Parathyroid adenoma (tissue), 2 donors: ENCODE data around the gene DCAF15.
A peak's percentile ranks its signal among the peaks of the same experiment; 100 is the strongest.

Experiments
- H2AFZ ChIP-seq: fragments of 300-600 bp; sonication (generic); one replicate; pipeline ENCODE4 v1.7.0; 2017; ENCODE audit warnings: antibody characterized with exemption, mild to moderate bottlenecking
- H3K27ac ChIP-seq: fragments of 300-600 bp; sonication (generic); one replicate; pipeline ENCODE4 v1.7.0; 2017
- H3K27me3 ChIP-seq: fragments of 300-600 bp; sonication (generic); one replicate; pipeline ENCODE4 v1.7.0; 2017; ENCODE audit warnings: low read length; ENCODE audit not compliant: control insufficient read depth, insufficient read depth
- H3K36me3 ChIP-seq: fragments of 300-600 bp; sonication (generic); one replicate; pipeline ENCODE4 v1.7.0; 2017; ENCODE audit warnings: low read length; ENCODE audit not compliant: control insufficient read depth, insufficient read depth
- H3K4me1 ChIP-seq: fragments of 300-600 bp; sonication (generic); one replicate; pipeline ENCODE4 v1.7.0; 2017; ENCODE audit warnings: control low read depth
- H3K4me2 ChIP-seq: fragments of 300-600 bp; sonication (generic); one replicate; pipeline ENCODE4 v1.7.0; 2017; ENCODE audit warnings: low read length
- H3K4me3 ChIP-seq: fragments of 300-600 bp; sonication (generic); one replicate; pipeline ENCODE4 v1.7.0; 2017; ENCODE audit warnings: low read depth, low read length
- H3K79me2 ChIP-seq: fragments of 300-600 bp; sonication (generic); one replicate; pipeline ENCODE4 v1.7.0; 2017; ENCODE audit warnings: control low read depth
- H3K9ac ChIP-seq: fragments of 300-600 bp; sonication (generic); one replicate; pipeline ENCODE4 v1.7.0; 2017; ENCODE audit warnings: mild to moderate bottlenecking
- H3K9me3 ChIP-seq: fragments of 300-600 bp; sonication (generic); one replicate; pipeline ENCODE4 v1.7.0; 2017; ENCODE audit warnings: low read length; ENCODE audit not compliant: control insufficient read depth
- TF ChIP-seq, protein P1 (sequence below): fragments of 300-600 bp; sonication (generic); IDR thresholded peaks from one replicate; pipeline ENCODE4 v1.7.0; 2017; ENCODE audit warnings: antibody characterized with exemption, mild to moderate bottlenecking
- donor health status: primary hyperparathyroidism.

DCAF15 gene

DNA sequence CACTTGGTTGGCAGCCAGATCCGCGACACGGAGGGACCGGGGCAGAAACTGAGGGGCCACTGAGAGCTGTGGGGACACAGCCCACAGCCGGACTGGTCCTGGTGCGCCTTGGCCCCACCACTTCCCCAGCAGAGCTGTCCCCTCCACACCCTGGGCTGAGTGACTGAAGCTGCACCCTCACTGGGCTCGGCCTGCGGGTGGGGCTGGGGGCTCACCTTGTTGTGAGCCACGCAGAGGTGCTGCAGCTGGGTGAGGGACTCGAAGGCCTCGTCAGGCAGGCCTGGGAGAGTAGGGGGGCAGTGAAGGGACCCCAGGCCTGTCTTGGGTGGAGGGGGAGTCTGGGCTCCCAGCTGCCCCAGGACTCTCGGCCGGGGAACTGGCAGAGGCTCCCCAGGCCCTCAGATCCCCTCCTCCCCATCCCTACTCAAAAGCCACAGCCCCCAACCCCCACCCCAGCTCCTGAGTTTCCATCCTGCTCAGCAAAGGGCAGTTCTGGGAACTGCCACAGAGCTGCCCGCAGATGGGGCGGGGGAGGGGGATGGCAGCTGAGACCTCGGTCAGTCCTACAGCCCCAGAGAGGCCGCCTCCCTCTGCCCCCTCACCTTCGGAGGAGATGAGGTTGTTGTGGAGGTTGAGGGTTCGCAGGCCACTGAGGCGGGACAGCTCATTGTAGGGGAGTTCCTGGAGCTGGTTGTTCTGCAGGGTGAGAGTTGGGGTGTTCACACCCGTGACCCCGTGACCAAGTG, 16.4 kb upstream of the DCAF15 start:
- Histone ChIP-seq H3K4me3 (no peak overlapping the region), H3K36me3 (no peaks in the 10 kb centered on the region), H3K79me2 (no peaks in the 10 kb centered on the region), H3K4me1 (no peaks in the 10 kb centered on the region), H3K27me3 (no peaks in the 10 kb centered on the region), H3K9me3 (no peaks in the 10 kb centered on the region), H3K9ac (no peak overlapping the region), H2AFZ (no peak overlapping the region), H3K4me2 (no peak overlapping the region), H3K27ac (no peak overlapping the region)
- TF ChIP-seq, protein P1, sequence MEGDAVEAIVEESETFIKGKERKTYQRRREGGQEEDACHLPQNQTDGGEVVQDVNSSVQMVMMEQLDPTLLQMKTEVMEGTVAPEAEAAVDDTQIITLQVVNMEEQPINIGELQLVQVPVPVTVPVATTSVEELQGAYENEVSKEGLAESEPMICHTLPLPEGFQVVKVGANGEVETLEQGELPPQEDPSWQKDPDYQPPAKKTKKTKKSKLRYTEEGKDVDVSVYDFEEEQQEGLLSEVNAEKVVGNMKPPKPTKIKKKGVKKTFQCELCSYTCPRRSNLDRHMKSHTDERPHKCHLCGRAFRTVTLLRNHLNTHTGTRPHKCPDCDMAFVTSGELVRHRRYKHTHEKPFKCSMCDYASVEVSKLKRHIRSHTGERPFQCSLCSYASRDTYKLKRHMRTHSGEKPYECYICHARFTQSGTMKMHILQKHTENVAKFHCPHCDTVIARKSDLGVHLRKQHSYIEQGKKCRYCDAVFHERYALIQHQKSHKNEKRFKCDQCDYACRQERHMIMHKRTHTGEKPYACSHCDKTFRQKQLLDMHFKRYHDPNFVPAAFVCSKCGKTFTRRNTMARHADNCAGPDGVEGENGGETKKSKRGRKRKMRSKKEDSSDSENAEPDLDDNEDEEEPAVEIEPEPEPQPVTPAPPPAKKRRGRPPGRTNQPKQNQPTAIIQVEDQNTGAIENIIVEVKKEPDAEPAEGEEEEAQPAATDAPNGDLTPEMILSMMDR: no peak

DNA sequence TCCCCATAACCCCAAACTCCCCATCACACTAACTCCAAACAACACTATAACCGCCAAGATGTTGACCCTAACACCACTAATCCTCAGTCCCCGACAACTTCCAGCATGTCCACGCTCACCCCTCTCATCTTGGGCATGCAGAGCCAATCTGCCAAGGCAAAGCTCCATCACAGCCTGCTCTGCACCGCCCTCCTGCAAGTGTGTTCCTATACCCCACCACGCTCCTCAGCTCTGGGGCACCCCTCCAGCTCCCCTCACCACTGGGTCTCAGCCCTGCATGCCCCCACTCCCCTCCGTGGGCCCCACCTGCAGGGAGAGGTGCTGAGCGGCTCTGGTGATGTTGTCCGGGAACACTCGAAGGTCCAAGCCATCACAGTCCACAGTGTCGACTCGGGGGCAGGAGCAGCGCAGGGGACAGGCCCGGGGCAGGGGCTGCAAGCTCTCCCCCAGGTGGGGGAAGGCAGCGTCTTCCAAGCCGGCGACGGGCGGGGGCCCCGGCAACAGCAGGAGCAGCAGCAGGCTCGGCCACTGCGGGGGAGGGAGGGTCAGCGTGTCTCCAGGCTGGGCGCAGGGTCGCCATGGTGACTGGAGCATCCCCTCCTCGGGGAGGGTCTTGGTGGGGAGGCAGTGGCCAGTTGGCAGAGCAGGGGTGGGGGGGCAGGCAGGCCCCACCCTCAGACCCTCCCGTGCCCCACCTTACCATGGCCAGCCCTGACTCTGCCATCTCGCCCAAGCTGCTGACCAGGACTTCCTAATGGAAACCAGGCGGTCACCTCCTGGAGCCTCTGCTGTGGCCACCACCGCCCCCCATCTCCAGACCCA, 14.6 kb upstream of the DCAF15 start:
- H3K79me2 ChIP-seq: no peaks in the 10 kb centered on the region
- no peaks in the 10 kb centered on the region for H3K36me3 ChIP-seq
- H3K4me3 ChIP-seq: no peak overlapping the region
- peak overlapping the region; percentile 17 for H2AFZ ChIP-seq
- H3K9me3 ChIP-seq: no peaks in the 10 kb centered on the region
- H3K27me3 ChIP-seq: no peaks in the 10 kb centered on the region
- no peaks in the 10 kb centered on the region for H3K4me1 ChIP-seq
- H3K4me2 ChIP-seq: no peak overlapping the region
- no peak overlapping the region for H3K27ac ChIP-seq
- TF ChIP-seq, protein P1: no peak
- H3K9ac ChIP-seq: no peak overlapping the region

DNA sequence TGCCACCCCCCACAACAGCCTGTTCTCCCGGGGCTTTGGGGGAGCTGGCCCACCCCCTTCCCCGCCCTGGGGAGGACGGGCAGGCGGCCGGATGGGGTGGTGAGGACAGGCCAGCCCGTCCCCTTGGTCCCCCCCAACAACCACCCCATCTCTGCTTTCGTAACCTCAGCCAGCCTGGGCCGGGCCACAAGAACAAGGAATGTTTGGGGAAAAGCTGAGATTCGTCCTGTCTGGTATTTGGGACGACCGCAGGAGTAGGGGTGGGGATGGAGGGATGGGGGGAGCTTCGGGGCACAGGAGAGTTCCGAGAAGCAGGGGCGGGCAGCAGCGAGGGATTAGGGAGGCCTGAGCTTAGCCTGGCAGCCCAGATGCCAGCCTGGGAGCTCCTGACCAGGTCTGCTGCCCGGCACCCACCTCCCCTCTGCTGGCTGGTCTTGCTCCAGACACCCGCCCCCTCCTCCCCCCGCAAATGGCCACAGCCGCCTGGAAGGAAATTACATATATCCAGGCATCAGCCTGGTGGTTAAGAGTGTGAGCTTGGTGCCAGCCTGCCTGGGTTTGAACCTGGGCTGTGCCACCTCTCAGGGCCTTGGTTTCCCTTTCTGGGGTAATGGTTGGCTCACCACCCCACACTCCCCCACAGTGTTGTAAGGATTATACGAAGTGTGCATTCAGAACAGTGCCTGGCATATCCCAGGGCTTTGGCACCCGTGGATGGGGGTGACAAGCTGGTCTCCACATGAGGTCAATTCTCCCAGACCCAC, 13.8 kb upstream of the DCAF15 start, which contains the start of gene PODNL1:
Gene PODNL1, minus strand, starts transcription at position 117 of the 764 bp plus-strand sequence. CDS start 236 bp downstream, outside the sequence.
- Histone ChIP-seq H3K4me3 (no peak within 1 kb of the TSS), H3K4me2 (no peak within 1 kb of the TSS), H3K79me2 (no peaks in the 10 kb centered on the region), H3K9ac (no peak within 1 kb of the TSS), H3K9me3 (no peaks in the 10 kb centered on the region), H3K27me3 (no peaks in the 10 kb centered on the region), H3K4me1 (no peaks in the 10 kb centered on the region), H3K36me3 (no peaks in the 10 kb centered on the region), H2AFZ (peak within 1 kb of the TSS; percentile 17), H3K27ac (no peak within 1 kb of the TSS)
- TF ChIP-seq, protein P1: no peak

DNA sequence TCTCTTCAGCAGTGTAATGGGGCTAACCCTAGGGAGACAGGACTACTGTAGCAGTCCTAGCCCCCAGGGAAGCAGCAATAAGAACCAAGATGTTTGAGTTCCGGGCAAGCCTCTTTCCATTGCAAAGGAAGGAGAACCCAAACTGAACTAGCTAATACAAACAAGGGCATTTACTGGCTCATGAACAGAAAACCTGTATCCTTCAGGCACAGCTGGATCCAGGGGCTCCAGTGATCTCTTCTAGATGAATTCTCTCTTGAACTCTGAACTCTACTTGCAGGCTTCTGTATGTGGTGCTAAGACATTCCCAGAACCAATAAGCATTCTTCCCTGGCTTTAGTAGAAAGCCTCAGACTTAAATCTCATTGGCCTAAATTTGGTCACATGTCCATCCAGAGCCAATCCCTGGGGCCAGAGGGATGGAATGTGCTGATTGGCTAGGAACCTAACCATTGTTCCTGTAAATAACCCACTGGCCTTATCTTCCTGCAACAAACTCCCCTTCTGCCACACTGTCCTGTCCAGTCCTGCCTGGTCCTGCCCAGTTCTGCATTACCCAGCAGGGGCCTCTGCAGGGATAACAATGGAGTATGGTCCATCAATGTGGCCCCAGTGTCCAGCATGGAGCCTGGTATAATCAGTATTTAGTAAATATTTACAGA, 10.2 kb upstream of the DCAF15 start:
- Histone ChIP-seq H3K27ac (no peak overlapping the region), H3K79me2 (no peaks in the 10 kb centered on the region), H2AFZ (no peak overlapping the region), H3K4me3 (no peak overlapping the region), H3K4me1 (no peaks in the 10 kb centered on the region), H3K9ac (no peak overlapping the region), H3K36me3 (no peaks in the 10 kb centered on the region), H3K9me3 (no peaks in the 10 kb centered on the region), H3K4me2 (no peak overlapping the region), H3K27me3 (no peaks in the 10 kb centered on the region)
- TF ChIP-seq, protein P1: no peak
